ENCODE results near the gene GMCL2. TPM values are rescaled to one million over a fixed set of nuclear protein-coding genes. Genes with fewer than 3 reads are reported as not detected.
A peak's percentile ranks its signal among the peaks of the same experiment; 100 is the strongest.
"Not testable (repeated sequence)": the region's sequence is repeated elsewhere in the genome, so short reads cannot be mapped to it uniquely, and the experiment has no call there.

Gene GMCL2
- total RNA-seq, 1 donor from 2014 or later, result not detected

DNA sequence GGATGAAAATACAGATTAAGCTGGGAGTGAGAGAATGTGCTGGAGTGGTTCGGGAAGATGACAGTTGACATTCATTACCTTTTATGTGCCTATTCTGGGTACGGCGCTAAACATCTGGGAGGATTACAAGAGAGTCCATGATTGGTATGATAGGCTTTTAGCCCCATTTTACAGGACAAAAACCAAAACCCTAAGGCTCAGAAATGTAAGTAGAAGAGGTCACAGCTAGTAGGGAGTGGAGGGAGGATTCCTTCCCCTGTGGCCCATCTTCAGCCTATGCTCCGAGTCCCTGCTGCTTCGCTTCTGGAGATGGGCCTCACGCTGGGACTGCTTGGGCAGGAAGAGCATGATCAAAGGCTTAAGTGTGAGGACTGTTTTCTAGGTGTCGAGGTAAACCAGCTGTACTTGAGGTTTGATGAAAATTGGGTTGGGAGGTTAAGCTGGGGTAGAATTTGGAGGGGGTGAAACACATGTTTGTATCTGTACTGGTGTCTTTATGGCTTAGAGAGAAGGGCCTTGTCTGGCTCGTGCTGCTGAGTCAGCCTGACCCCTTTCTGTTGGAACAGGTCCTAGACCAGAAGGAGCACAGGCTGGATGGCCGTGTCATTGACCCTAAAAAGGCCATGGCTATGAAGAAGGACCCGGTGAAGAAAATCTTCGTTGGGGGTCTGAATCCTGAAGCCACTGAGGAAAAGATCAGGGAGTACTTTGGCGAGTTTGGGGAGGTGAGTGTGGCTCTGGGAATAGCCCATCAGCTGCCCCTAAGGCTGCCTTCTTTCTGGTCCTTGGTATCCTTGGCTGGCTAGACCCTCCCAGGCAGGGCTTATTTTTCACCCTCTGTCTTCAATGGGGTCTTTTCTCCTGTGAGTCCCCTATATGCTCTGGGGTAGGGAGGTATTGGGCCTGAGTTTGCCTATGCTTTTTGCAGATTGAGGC lies 19.3 kb upstream of the GMCL2 start:
- DNase-seq (ENCODE audit: low spot score), result no peak

DNA sequence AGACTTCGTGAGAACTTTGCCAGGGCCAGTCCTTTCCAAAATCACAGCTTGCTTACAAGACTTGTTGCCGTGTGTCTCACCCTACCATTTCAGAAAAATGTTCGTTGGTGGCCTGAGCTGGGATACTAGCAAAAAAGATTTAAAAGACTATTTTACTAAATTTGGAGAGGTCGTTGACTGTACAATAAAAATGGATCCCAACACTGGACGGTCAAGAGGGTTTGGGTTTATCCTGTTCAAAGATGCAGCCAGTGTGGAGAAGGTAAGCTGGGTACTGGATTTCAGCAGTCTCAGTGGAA lies 18.5 kb upstream of the GMCL2 start:
- no peak for DNase-seq (ENCODE audit: low spot score)

DNA sequence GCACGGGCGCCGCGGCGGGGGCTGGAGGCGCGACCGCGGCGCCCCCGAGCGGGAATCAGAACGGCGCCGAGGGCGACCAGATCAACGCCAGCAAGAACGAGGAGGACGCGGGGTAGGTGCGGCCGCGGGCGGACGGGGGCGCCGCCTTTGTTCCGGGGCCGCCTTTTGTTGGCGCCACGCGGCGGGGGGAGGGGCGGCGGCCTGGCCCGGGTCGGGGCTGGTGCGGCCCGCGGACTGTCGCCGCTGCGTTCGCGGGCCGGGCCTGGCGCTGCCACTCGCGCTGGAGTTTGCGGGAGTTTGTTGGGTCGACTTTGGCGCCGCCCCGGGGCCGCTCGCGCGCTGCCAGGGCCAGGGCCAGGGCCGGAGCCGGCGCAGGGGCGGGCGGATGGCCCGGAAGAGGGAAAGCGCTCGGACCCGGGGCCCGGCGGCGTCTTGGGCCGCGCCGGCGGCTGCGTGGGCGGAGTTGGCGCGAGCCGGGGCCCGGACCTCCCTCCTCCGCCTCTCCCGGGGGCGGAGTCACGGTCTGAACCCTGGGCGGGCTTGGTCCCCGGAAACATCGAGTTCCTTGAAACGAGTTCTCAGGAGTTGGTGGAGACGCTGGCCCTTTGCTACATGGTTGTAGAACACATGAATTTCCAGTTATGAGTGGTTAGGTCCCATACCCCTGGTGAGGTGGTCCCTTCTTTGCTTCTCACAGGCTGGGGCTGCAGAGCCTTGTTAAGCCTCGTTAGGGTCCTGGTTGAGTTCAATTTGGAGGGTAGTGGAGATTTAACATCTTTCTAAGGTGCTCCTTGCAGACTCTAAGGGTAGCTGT lies 18.0 kb upstream of the GMCL2 start:
- DNase-seq (ENCODE audit: low spot score), result peak; percentile 79

DNA sequence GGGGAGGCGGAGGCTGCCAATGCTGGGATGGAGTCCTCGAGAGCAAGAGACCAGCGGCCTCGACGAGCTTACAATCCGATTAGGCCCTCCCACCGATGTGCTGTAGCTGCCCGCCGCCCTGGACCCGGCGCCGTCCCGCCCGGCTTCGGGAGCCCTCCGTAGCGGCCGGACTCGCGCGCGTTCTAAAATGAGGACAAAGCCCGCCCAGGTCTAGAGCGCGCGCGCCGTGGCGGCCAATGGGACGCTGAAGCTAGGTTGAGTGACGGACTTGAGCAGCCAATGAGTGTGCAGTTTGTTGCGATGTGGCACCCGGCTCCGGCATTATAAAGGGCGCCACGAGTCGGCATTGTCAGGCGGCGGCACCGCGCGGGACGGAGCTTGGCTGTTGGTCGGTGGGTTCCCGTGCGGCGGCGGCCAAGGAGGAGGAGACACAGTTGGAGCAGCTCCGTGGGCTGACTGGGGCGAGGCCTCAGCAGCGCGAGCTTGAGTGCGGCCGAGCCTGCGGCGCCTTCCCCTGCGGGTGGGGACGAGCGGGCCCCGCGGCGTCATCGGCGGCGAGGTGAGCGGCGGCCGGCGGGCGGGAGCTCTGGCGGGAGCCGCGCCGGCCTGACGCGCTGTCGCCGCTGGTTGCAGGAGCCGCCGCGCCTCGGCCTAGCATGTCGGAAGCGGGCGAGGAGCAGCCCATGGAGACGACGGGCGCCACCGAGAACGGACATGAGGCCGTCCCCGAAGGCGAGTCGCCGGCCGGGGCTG lies 17.2 kb upstream of the GMCL2 start, which contains the start of gene HNRNPAB:
HNRNPAB (plus strand) TSS at position 352 of the 753 bp plus-strand sequence; CDS start at position 657, 305 bp downstream.
- peak; percentile 97 for DNase-seq (ENCODE audit: low spot score)

DNA sequence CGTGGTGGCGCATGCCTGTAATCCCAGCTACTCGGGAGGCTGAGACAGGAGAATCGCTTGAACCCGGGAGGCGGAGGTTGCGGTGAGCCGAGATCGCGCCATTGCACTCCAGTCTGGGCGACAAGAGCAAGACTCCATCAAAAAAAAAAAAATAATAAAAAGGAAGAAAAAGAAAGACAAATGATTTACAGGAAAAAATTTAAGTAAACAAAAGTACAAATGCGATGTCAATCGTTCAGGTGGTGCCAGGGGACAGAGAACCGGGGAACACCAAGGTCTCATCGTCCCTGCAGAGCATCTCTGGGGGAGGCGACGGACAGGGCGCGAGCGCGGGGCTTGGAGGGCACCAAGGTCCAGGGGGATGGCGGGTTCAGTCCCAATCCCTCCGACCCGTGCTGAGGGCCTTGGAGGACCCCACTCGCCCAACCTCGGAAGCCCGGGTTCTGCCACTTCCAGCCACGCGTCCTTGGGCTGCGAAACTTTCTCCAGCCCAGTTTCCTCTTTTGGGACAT lies 16.6 kb upstream of the GMCL2 start:
- no peak for DNase-seq (ENCODE audit: low spot score)

DNA sequence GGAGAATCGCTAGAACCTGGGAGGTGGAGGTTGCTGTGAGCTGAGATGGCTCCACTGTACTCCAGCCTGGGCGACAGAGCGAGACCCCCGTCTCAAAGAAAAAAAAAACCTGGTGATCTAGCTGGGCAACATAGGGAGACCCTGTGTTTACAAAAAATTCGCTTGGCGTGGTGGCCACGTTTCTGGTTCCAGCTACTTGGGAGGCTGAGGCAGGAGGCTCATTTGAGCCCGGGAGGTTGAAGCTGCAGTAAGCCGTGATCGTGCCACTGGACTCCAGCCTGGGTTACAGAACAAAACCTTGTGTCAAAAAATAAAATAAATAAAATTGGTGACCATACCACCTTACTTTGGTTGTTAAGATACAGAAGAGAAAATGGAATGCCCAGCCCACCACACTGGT lies 15.4 kb upstream of the GMCL2 start:
- no peak for DNase-seq (ENCODE audit: low spot score)

DNA sequence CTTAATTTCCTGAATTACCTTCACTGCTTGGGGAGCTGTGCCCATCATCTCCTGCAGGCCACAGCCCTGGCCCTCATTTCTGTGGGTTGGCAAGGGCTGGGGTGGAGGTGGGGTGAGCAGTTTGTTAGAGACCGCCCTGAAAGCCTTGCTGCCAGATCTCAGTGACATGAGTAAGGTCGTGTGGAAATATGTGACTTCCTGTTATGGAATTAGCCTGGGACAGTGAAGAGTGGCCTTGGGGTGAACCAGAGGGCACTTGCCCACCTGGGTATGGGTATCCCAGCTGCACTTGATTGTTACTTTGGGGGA lies 14.7 kb upstream of the GMCL2 start:
- no peak for DNase-seq (ENCODE audit: low spot score)

DNA sequence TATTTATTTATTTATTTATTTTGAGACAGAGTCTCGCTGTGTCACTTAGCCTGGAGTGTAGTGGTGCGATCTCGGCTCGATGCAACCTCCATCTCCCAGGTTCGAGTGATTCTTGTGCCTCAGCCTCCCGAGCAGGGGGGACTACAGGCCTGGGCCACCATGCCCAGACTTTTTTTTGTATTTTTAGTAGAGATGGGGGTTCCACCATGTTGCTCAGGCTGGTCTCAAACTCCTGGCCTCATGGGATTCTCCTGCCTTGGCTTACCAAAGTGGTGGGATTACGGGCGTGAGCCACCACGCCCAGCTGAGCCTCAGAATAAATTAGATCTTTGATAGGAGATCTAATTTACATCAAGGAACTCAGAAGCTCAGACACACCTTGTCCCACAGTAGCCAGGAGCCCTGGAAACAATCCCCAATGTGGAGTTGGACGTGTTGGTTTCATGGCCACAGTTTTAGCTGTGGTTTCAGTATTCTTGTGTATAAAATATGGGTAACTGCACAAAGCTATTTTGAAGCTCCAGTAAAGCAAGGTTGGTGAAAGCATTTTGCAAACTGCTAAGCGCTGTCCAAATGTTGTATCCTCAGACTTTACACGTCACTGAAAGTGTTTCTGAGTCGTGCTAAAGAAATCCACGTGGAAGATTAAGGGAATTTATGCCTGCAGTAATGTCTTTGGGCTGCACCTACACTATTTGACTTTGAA lies 14.2 kb upstream of the GMCL2 start:
- DNase-seq (ENCODE audit: low spot score), result no peak

DNA sequence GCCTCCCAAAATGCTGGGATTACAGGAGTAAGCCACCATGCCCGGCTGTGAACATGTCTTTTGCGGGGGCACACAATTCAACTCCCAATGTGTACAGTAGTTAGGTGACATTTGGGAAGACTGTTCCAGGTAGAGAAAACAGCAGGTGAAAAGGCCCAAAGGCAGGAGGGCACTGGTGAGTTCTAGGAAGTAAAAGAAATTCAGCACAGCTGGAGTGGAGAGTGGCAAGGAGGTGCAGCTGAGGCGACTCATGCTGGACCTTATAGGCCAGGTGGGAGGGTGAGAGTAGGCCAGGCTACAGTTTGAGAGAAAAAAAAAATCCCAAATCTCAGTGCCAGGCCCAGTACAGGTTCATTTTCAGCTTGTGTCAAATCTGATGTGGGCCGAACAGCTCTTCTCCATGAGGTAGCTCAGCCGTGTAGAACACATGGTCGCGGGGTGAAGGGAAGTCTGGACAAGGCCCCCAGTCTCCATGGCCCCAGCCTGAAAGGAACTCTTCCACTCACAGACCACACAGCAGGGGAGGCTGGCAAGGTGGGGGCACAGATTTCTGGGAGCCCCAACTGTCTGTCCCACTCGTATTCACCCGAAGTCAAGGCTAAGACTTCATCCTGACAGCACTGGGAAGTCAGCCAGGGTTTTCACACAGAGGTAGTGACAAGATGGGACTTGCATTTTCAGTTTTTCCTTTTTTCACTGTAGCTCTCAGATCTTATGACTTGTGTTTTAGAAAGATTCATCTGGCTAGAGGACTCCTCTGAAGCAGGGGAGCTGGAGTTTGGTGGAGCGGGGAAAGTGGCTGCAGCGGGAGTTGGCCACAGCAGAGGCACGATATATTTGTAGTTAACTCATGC lies 12.6 kb upstream of the GMCL2 start:
- no peak for DNase-seq (ENCODE audit: low spot score)

DNA sequence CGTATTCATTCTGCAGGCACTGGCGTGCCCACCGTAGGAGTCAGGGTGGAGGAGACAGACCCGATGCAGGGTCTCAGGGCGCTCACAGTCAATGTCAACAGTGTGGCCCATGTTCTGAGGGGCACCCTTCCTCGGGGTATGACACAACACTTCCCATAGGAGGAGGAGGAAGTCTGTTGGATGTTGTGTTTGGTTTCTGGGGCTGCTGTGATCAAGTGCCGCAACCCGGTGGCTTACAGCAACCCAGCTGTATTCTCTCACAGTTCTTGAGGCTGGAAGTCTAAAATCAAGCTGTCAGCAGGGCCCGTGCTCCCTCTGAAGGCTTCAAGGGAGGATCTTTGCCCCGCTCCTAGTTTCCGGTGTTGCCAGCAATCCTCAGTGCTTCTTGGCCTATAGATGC lies 11.5 kb upstream of the GMCL2 start:
- no peak for DNase-seq (ENCODE audit: low spot score)

DNA sequence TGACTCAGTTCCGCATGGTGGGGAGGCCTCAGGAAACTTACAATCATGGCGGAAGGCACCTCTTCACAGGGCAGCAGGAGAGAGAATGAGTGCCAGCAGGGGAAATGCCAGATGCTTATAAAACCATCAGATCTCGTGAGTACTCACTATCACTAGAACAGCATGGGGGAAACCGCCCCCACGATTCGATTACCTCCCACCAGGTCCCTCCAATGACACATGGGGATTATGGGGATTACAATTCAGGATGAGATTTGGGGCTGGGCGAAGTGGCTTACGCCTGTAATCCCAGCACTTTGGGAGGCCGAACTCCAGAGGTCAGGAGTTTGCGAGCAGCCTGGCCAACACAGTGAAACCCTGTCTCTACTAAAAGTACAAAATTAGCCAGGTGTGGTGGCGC lies 11.0 kb upstream of the GMCL2 start:
- DNase-seq (ENCODE audit: low spot score), result not testable (repeated sequence)

DNA sequence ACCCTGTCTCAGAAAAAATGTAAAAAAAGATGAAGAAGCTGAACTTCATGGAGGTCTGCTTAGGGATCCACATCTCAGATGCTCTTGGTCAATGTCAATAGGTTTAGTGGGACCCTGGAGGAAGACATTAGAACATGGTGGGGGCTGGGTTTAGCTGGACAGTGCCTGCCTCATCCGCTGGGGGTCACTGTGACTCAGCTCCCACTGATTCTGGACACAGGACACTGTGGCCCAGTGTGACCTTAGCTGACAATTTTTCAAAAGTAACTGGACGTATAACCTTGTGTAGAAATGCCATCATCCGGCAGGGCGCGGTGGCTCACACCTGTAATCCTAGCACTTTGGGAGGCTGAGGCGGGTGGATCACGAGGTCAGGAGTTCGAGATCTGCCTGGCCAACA lies 9.8 kb upstream of the GMCL2 start:
- DNase-seq (ENCODE audit: low spot score), result no peak

DNA sequence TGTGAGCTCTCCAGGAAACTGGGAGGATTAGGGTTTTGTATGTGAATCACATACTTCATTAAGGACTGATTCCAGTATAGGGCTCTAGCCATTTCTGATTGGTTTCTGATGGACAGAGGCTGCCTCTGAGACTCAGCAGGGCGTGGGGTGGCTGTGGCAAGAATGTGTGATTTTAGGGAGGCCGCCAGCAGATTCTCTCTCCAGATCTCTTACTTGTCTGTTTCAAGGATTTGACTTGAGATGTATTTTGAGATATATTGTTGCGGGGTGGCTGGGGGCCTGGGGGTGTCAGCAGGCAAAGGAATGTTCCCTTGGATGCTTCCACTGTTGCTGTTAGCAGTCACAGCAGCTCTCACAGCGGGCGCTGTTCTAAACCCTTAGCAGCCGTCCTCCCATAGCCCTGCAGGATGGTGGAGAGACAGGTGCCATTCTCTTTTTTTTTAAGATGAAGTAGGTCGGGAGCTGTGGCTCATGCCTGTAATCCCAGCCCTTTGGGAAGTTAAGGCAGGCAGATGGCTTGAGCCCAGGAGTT lies 9.2 kb upstream of the GMCL2 start:
- DNase-seq (ENCODE audit: low spot score), result no peak

DNA sequence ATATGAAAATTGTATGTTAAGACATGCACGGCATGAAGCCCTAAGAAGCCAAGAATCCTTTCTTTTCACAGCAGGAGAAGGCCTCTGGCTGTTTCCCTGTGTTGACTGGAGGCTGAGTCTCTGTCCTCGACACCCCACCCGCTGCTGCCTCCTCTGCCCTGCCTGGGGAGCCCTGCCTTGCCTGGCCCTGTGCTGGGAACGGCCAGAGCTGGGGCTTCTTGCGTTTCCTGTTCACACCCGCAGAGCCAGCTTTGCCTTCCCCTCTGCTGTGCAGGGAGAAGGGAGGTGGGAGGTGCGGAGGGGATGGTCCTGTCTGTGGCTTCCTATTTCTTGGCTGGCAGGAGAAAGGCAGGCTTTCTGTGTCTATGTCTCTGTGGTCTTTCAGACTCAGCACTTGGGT lies 6.9 kb upstream of the GMCL2 start:
- no peak for DNase-seq (ENCODE audit: low spot score)

DNA sequence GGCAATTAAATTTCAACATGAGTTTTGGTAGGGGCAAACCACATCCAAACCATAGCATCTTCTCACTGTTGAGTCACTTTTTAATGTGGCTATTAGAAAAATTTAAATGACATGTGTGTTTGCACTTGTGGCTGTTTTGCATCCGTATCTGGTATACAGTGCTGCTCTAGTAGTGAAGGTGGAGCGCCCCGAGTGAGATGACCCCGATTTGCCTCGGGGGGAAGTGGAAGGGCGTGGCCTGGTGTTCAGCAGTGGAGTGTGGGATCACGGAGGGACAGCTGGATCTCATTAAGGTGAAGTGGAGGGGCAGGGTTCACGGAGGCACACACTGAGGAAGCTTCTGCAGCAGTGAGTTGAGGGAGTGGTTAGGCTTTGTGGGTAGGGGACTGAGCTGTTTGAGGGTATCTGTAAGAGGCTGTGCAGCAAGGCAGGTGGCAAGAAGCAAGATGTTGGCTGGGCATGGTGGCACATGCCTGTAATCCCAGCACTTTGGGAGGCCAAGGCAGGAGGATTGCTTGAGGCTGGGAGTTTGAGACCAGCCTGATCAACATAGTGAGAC lies 6.2 kb upstream of the GMCL2 start:
- DNase-seq (ENCODE audit: low spot score), result no peak

DNA sequence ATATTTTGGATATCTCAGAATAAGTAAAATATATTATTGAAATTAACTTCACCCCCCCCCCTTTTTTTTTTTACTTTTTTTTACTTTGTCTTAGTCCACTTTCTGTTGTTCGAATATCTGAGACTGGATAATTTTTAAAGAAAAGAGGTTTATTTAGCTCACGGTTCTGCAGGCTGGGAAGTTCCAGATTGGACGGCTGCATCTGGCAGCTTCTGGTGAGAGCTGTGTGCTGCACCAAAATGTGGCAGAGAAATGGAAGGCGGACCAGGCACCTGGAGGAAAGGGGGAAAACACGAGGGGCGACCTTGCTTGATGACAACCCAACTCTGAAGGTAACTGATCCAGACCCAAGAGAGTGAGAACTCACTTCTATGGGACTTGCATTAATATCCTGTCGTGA lies 5.6 kb upstream of the GMCL2 start:
- DNase-seq (ENCODE audit: low spot score), result no peak

DNA sequence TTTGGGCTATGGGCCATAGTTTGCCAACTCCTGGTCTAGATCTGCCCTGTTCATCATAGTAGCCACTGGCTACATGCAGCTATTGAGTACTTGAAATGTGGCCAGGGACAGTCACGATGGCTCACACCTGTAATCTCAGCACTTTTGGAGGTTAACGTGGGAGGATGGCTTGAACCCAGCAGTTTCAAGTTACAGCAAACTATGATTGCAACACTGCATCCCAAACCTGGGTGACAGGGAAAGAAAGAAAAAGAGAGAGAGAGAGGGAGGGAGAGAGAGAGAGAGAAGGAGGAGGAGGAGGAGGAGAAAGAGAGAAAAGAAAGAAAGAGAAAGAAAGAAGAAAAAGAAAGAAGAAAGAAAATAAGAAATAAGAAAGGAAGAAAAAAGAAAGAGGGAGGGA lies 5.1 kb upstream of the GMCL2 start:
- DNase-seq (ENCODE audit: low spot score), result no peak

DNA sequence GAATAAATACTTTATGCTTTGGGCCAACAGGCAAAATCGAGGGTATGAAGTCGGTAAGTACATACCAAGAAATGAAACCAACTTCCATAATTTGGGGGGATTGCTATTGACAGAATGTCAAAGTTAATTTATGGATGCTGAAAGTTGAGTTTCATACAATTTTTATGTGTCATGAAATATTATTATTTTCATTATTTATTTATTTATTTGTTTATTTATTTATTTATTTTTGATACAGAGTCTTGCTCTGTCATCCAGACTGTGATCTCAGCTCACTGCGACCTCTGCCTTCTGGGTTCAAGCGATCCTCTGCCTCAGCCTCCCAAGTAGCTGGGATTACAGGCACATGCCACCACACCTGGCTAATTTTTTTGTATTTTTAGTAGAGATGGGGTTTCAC lies 4.5 kb upstream of the GMCL2 start:
- no peak for DNase-seq (ENCODE audit: low spot score)

DNA sequence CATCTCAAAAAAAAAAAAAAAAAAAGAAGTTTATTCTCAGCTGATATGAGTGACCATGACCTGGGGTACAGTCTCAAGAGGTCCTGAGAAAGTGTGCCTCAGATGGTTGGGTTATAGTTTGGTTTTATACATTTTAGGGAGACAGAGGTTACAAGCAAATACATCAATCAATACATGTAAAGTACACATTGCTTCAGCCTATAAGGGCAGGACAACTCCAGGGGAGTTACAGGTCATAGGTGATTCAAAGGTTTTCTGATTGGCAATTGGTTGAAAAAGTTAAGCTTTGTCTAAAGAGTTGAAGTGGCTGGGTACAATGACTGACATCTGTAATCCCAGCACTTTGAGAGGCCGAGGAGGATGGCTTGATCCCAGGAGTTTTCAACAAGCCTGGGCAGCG lies 2.3 kb upstream of the GMCL2 start:
- DNase-seq (ENCODE audit: low spot score), result no peak

DNA sequence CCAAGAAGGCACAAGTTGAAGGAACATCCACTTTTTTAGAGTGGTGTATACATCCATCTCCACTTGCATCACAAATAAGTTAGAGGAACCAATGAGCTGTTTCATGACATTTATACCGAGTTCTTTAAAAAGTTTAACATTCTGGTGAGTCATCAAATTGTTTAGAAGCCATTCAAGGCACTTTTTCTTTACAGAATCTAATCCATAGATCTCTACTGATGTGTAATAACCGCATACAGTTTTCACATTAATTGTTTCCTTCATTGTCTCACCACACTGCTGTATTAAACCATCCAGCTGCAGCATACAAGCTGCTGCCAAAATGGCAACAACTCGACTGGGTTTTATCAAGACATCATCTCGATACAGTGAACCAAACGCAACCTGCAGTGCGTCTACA lies 744 bp downstream of the GMCL2 start:
- DNase-seq (ENCODE audit: low spot score), result no peak

All from mucosa of gallbladder (tissue), 1 donor.